SKM-1 treated with dmso at 0.1 percent for 144 hours (cell line): ENCODE data around the gene HTR2C.
"Not testable (repeated sequence)": the region's sequence is repeated elsewhere in the genome, so short reads cannot be mapped to it uniquely, and the experiment has no call there.

Experiments
- DNase-seq: peaks from one replicate; lab custom pipeline; 2025; ENCODE audit not compliant: unreplicated experiment; lab: John Stamatoyannopoulos, UW

The HTR2C gene

GRCh38 chrX:114710571-114710970, 126.7 kb downstream of the HTR2C start:
- no peak for DNase-seq

GRCh38 chrX:114712466-114712865, 128.6 kb downstream of the HTR2C start:
- no peak for DNase-seq

- no peak for DNase-seq
Measured at GRCh38 chrX:114715096-114715495, 131.2 kb downstream of the HTR2C start.

DNA sequence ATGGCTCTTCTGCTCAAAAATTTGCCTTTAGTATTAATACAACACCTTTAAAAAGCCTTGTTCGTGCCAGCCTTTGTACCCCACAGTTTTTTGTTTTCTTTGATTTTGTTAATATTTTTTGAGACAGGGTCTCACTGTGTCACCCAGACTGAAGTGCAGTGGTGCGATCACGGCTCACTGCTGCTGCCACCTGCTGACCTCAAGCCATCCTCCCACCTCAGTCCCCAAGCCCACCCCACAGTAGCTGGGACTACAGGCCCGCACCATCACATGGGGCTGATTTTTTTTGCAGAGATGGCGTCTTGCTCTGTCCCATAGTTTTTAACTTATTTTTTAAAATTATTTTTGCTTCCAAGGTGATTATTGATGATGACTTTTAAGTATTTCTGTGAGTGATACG, 134.0 kb downstream of the HTR2C start:
- no peak for DNase-seq

GRCh38 chrX:114766541-114766940, 182.7 kb downstream of the HTR2C start:
- no peak for DNase-seq

DNA sequence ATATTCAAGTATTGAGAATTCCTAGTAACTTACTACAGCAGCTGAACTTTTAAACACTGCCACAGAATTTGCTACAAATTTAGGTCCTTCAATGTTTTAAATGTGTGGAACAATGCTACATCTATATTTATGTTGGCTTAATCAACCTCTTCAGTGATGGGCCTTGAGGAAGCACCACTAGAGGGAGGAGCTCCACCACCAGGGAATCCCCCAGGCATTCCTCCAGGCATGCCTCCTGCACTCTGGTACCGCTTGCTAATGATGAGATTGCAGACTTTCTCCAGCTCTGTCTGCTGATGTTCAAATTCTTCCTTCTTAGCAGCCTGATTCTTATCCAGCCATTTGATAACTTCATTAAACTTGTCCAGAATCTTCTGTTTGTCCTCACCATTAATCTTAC, 190.8 kb downstream of the HTR2C start:
- DNase-seq = no peak

- DNase-seq = no peak
Measured at GRCh38 chrX:114782925-114783324, 199.0 kb downstream of the HTR2C start.

GRCh38 chrX:114787061-114787460, 203.2 kb downstream of the HTR2C start:
- DNase-seq = no peak

DNA sequence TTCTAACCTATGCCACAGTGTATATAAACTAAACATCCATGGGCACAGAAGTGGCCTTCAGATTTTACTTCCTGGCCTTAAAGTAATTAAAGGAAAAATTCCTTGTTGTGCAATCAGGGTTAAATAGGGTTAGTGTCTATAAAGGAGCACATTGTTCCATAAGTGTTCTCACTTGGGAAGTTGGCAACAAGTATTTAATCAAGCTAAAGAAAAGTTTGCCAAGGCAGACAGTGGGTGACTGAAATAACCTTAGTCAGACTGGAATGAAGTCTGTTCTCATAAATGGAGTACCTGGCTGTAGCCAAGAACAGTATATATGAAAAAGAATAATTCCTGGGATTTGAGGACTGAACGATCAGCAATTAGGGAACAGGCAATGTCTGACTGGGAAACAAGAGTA, 213.6 kb downstream of the HTR2C start:
- DNase-seq = no peak

DNA sequence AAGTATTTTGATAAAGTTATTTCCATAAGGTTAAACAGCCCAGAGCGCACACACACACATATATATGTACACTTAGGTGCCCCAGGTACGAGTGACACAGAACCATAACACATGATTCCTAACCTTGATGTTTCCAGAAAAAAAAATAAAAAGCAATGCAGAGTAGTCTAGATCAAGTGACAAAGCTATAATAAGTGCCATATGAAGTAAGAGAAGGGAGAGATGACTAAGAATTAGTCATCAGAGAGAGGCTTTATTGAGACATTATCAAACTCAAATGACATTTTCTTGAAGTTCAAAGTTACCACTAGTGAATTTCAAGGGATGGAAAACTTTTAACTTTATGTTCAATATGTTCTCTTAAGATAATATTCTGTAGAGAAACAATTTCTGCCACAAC, 215.0 kb downstream of the HTR2C start:
- no peak for DNase-seq

DNA sequence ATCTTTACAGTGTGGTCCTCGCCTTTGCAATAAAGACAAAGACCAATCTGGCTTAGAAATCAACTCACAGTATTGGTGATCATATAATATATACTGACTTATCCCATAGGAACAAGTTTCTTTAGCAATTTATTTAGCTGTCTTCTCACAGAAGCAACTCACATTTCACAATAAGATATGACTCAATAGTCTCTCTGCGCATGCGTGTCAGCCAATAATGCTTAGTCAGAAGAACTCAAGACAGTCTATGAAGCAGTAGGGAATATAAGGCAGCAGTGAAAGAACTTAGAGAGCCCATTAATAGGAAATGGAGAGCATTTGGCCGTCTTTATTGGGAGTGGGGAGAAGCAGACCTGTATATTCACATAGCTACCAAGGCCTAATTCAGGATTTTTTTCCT, 216.8 kb downstream of the HTR2C start:
- DNase-seq = no peak

DNA sequence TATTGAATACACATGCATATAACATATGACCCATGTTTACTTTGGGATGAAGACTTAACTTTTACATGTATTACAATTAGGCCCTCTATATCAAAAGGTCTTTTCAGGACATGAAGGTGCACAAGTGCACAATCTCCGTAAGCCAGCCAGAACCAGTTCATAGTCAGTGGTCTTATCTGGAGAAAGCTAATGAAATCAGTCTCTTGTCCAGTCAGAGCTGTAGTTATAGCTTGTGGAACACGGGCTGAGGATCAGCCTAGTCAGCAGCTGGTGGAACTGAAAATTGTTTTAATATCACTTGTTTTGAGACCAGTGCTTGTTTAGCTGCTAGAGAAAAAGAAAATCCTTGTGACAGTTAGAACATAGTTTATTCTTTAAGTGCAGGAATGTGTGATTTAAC, 235.6 kb downstream of the HTR2C start:
- no peak for DNase-seq

DNA sequence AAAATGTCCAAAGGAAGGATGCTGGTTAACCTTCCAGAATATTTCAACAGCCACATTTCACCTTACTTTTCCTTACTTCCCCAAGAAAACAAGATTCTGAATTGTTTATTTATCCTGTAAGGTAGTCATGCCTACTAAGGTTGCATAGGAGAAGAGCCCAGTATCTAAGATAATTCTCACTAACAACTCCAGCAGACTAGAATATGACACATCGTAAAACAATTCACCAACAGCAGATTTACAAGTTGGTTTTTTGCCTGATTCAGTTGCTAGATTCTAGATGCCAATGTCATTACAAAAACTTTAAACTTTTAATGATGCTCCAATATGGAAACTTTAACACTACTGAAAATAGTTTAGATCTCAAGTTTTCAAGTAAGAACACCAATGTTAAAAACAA, 257.2 kb downstream of the HTR2C start:
- no peak for DNase-seq

GRCh38 chrX:114842181-114842580, 258.3 kb downstream of the HTR2C start:
- DNase-seq = no peak

GRCh38 chrX:114889481-114889880, 305.6 kb downstream of the HTR2C start:
- DNase-seq = no peak

DNA sequence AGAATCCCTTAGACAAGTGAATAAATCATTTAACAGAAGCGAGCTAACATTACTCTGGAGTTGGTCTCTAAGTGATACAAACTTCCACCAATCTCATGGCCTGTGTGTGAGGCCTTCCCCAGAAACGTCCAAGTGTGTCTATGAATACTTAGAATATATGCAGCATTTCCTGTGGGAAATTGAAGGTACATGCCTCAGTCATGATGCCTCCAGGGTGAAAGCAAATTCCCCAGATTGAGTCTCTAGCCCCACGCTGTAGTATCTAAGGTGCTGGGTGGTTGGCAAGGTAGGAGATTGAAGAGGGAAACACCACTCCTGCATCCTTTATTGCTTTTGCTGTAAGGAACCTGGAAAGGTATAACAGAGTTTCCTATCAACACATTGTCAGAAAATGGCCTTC, 319.7 kb downstream of the HTR2C start:
- no peak for DNase-seq

- DNase-seq = no peak
Measured at GRCh38 chrX:114905251-114905650, 321.4 kb downstream of the HTR2C start.

DNA sequence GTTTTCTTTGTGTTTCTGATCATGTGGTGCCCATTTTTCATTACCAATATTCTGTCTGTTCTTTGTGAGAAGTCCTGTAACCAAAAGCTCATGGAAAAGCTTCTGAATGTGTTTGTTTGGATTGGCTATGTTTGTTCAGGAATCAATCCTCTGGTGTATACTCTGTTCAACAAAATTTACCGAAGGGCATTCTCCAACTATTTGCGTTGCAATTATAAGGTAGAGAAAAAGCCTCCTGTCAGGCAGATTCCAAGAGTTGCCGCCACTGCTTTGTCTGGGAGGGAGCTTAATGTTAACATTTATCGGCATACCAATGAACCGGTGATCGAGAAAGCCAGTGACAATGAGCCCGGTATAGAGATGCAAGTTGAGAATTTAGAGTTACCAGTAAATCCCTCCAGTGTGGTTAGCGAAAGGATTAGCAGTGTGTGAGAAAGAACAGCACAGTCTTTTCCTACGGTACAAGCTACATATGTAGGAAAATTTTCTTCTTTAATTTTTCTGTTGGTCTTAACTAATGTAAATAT, 323.2 kb downstream of the HTR2C start:
- no peak for DNase-seq

DNA sequence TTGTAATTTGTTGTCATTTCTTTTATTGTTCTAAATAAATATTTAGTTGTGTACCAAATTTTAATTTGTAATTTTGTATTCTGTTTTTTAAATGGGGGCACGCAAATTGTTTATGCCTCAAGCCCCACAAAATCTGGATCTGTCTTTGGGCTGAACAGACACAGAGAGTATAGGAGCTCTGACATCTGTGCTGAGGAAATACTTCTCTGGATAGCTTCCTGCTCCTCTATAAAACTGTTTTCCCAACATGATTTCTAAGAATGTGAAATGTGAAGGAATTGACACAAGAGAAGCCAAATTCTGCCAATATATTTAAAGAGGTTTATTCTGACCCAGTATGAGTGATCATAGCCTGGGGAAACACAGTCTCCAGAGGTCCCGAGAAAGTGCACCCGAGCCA, 340.5 kb downstream of the HTR2C start:
- DNase-seq = no peak

DNA sequence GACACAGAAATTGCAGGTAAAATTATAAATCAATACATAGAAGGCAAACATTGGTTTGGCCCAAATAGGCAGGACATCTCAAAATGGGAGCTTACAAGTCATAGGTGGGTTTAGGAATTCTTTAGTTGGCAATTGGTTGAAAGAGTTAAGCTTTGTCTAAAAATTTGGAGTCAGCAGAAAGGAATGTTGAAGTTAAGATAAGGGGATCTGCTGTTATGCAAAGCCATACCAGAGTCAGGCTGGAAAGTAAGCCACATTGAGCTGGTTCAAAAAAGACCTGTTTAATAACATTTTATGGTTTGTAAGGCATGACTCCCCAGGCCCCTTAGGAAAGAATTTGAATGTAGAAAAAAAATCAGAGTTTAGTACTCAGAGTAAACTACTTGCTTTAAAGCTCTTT, 341.0 kb downstream of the HTR2C start:
- no peak for DNase-seq

DNA sequence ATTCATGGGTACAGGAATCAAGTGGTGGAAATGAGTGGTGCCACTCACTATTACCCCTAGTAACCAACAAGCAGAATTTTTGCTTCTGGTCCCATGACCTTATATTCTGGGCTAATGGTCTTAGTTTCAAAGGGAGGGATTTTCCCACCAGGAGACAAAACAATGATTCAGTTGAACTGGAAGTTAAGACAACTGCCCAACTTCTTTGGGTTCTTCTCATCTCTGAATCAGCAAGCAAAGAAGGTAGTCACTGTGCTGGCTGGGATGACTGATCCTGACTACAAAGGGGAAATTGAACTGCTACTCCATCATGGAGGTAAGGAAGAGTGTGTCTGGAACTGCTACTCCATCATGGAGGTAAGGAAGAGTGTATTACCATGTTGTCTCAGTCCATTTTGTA, 346.3 kb downstream of the HTR2C start:
- DNase-seq = no peak

DNA sequence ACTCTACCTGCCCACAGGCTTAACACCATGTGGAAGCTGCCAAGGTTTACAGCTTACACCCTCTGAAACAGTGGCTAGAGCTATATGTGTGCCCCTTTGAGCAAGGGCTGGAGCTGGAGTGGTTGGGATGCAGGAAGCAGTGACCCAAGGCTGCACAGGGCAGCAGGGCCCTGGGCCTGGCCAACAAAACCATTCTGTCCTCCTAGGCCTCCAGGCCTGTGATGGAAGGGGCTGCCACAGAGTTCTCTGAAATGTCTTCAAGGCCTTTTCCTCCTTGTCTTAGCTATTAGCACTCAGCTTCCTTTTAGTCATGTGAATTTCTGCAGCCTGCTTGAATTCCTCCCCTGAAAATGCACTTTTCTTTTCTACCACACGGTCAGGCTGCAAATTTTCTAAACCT, 348.7 kb downstream of the HTR2C start:
- no peak for DNase-seq

- not testable (repeated sequence) for DNase-seq
Measured at GRCh38 chrX:114933291-114933690, 349.4 kb downstream of the HTR2C start.

DNA sequence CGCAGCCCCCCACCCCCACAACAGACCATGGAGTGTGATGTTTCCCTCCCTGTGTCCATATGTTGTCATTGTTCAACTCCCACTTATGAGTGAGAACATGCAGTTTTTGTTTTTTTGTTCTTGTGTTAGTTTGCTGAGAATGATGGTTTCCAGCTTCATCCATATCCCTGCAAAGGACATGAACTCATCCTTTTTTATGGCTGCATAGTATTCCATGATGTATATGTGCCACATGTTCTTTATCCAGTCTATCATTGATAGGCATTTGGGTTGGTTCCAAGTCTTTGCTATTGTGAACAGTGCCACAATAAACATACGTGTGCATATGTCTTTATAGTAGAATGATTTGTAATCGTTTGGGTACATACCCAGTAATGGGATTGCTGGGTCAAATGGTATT, 353.2 kb downstream of the HTR2C start:
- not testable (repeated sequence) for DNase-seq
